HepG2 (cell line): ENCODE measurements around the gene TREX2. TPM values are rescaled to one million over a fixed set of nuclear protein-coding genes. Genes with fewer than 3 reads are reported as not detected.

ENCODE experiments used
- ATAC-seq: fragments of 200-7000 bp; cut with Tn5 transposase; 3 replicates; pipeline ENCODE4 v1.9.1; 2020; ENCODE audit warnings: mild to moderate bottlenecking, moderate library complexity
- BruUV-seq: library from RNA; stranded (reverse); fragments of 400-500 nt; replicated peaks from 2 replicates; lab custom pipeline; 2021; lab: Mats Ljungman, UMichigan
- CTCF ChIA-PET: fragments of 300-600 bp; formaldehyde crosslinking; extraction: SDS; loops from one replicate; lab custom pipeline; 2021; ENCODE audit warnings: low total read pairs, inconsistent platforms, low intra/inter-chr PET ratio; lab: Yijun Ruan, JAX
- POLR2A ChIA-PET: fragments of 350-600 bp; sonication (Branson Sonifier 250); formaldehyde crosslinking; loops from one replicate; lab custom pipeline; 2020; ENCODE audit warnings: antibody characterized with exemption, inconsistent platforms; lab: Yijun Ruan, JAX
- DNase-seq: peaks from one replicate; pipeline ENCODE4 v3.0.0-alpha.2; 2015; ENCODE audit warnings: low spot score
- FAIRE-seq: peaks from 3 replicates; lab custom pipeline; 2011; peaks lifted over from hg19 to GRCh38; lab: Jason Lieb, UNC
- H2AFZ ChIP-seq: one replicate; pipeline ENCODE4 v1.6.1; 2011; ENCODE audit warnings: low read length, inconsistent platforms
- H3K27ac ChIP-seq: fragments of 300-600 bp; 3 replicates; pipeline ENCODE4 v1.8.0; 2011; ENCODE audit warnings: mixed run types, mild to moderate bottlenecking, mixed read lengths, low read length, inconsistent platforms; ENCODE audit not compliant: insufficient read depth; ENCODE audit errors: extremely low read length
- H3K27me3 ChIP-seq, 2 experiments: fragments of 200-600 bp in 1 of 2; 2 replicates in 1 of 2; 3 replicates in 1 of 2; pipeline versions ENCODE4 v1.6.0 to v1.8.0; 2011; ENCODE audit warnings: low read length in 2 of 2, mild to moderate bottlenecking in 2 of 2, moderate library complexity in 2 of 2, inconsistent platforms in 1 of 2; ENCODE audit not compliant: insufficient read depth in 2 of 2, control insufficient read depth in 1 of 2
- H3K36me3 ChIP-seq, 2 experiments: fragments of 200-600 bp in 1 of 2; replicated peaks in 1 of 2; 2 replicates in 1 of 2; 3 replicates in 1 of 2; pipeline versions ENCODE4 v1.5.1 to v1.8.0; 2011; ENCODE audit warnings: low read length in 2 of 2, inconsistent platforms in 1 of 2; ENCODE audit not compliant: insufficient read depth in 2 of 2, control insufficient read depth in 1 of 2
- H3K4me1 ChIP-seq: 2 replicates; pipeline ENCODE4 v1.5.1; 2012; ENCODE audit warnings: low read length, inconsistent platforms; ENCODE audit not compliant: insufficient read depth
- H3K4me2 ChIP-seq: 2 replicates; pipeline ENCODE4 v1.6.0; 2011; ENCODE audit warnings: low read depth, low read length, inconsistent platforms
- H3K4me3 ChIP-seq, 3 experiments: fragments of 200-600 bp in 1 of 3; sonication (generic), shearing (Covaris generic) in 1 of 3; replicated peaks in 1 of 3; 2 replicates each; pipeline ENCODE4 v1.5.1; 2011 to 2016; ENCODE audit warnings: low read length in 3 of 3, inconsistent platforms in 2 of 3, low read depth in 2 of 3, mild to moderate bottlenecking in 2 of 3, control low read depth in 1 of 3, mixed read lengths in 1 of 3; ENCODE audit not compliant: insufficient read depth in 1 of 3
- H3K79me2 ChIP-seq: one replicate; pipeline ENCODE4 v1.6.1; 2011; ENCODE audit warnings: low read length, inconsistent platforms; ENCODE audit not compliant: insufficient read depth
- H3K9ac ChIP-seq: 2 replicates; pipeline ENCODE4 v1.6.0; 2011; ENCODE audit warnings: mild to moderate bottlenecking, low read depth, low read length, inconsistent platforms; ENCODE audit not compliant: insufficient read depth
- H3K9me3 ChIP-seq: 2 replicates; pipeline ENCODE4 v1.5.1; 2012; ENCODE audit warnings: mild to moderate bottlenecking, low read length
- H4K20me1 ChIP-seq: 2 replicates; pipeline ENCODE4 v1.6.0; 2011; ENCODE audit warnings: inconsistent platforms, mild to moderate bottlenecking, low read length, moderate library complexity; ENCODE audit not compliant: insufficient read depth
- FOXO1 ChIP-seq: sonication (generic); formaldehyde crosslinking; IDR thresholded peaks from 2 replicates; pipeline ENCODE4 v1.4.0; 2020; ENCODE audit warnings: missing genetic modification reagents
- HCFC1 ChIP-seq: fragments of 150-350 bp; IDR thresholded peaks from 2 replicates; pipeline ENCODE4 v1.6.1; 2014; ENCODE audit warnings: low read depth, low read length
- HINFP ChIP-seq: sonication (generic); formaldehyde crosslinking; IDR thresholded peaks from 2 replicates; pipeline ENCODE4 v1.4.0; 2020; ENCODE audit warnings: low read depth, mild to moderate bottlenecking, missing genetic modification reagents
- IRX3 ChIP-seq: sonication (generic); formaldehyde crosslinking; IDR thresholded peaks from 2 replicates; pipeline ENCODE4 v1.8.1; 2023; ENCODE audit warnings: mild to moderate bottlenecking, low read depth, missing genetic modification reagents, borderline replicate concordance
- NFIC ChIP-seq: IDR thresholded peaks from 2 replicates; pipeline ENCODE4 v1.6.1; 2012; ENCODE audit warnings: mild to moderate bottlenecking, low read length, inconsistent platforms
- SRSF9 ChIP-seq: fragments of 200-400 bp; formaldehyde crosslinking; IDR thresholded peaks from 2 replicates; pipeline ENCODE4 v1.6.1; 2018; ENCODE audit warnings: borderline replicate concordance, mild to moderate bottlenecking, low read depth, low read length; ENCODE audit not compliant: insufficient read depth, poor library complexity, severe bottlenecking
- ZBTB20 ChIP-seq: sonication (generic); formaldehyde crosslinking; IDR thresholded peaks from 2 replicates; pipeline ENCODE4 v1.8.1; 2023; ENCODE audit warnings: missing genetic modification reagents, low read depth, mild to moderate bottlenecking, borderline replicate concordance
- ZBTB46 ChIP-seq: sonication (generic); formaldehyde crosslinking; IDR thresholded peaks from 2 replicates; pipeline ENCODE4 v1.4.0; 2020; ENCODE audit warnings: mild to moderate bottlenecking, missing genetic modification reagents, borderline replicate concordance
- ZNF124 ChIP-seq: sonication (generic); formaldehyde crosslinking; IDR thresholded peaks from 2 replicates; pipeline ENCODE4 v1.4.0; 2020; ENCODE audit warnings: missing genetic modification reagents
- ZNF580 ChIP-seq: IDR thresholded peaks from 2 replicates; pipeline ENCODE4 v1.6.1; 2016; ENCODE audit warnings: low read depth, borderline replicate concordance
- ZNF678 ChIP-seq: sonication (generic); formaldehyde crosslinking; IDR thresholded peaks from 2 replicates; pipeline ENCODE4 v1.4.0; 2020; ENCODE audit warnings: mild to moderate bottlenecking, missing genetic modification reagents
- ZNF768 ChIP-seq: sonication (generic); formaldehyde crosslinking; IDR thresholded peaks from 2 replicates; pipeline ENCODE4 v1.4.0; 2020; ENCODE audit warnings: missing genetic modification reagents
- WGBS: methylation state at CpG from one replicate; pipeline ENCODE4 v1.1.6; 2017; ENCODE audit warnings: low lambda C conversion rate; 5-methylcytosine and 5-hydroxymethylcytosine counted together
- in situ Hi-C: cut with HindIII; loops from 2 replicates; pipeline ENCODE4 v1.10.0; 2017; ENCODE audit warnings: low pct_unique_long_range_greater_than_20kb; ENCODE audit not compliant: extremely low pct_ligation_motif_present
- intact Hi-C: fragments of 100-400 bp; cut with micrococcal nuclease; formaldehyde crosslinking; loops from one replicate; pipeline ENCODE4 v1.10.0; 2022; ENCODE audit not compliant: unreplicated experiment
- polyA plus RNA-seq, 8 experiments: library from polyadenylated mRNA; depleted of rRNA in 3 of 8; stranded (reverse) in 7 of 8; unstranded in 1 of 8; fragments of >200 nt; fragmentation: Illumina TruSeq in 4 of 8; extraction: Trizol in 4 of 8; gene quantifications; 2 replicates each; pipeline versions ENCODE4 v1.2.1 to v1.2.3, GENCODE V29; 2011 to 2016; ENCODE audit warnings: low read depth in 4 of 8, missing spikeins in 1 of 8, mixed read lengths in 1 of 8; ENCODE audit not compliant: insufficient read depth in 1 of 8
- total RNA-seq, 5 experiments: library from RNA; depleted of rRNA; stranded (reverse); fragments of >200 nt; fragmentation: Illumina TruSeq; extraction: Trizol; gene quantifications; 2 replicates each; pipeline ENCODE4 v1.2.3, GENCODE V29; 2016; ENCODE audit warnings: low read depth in 1 of 5
- TF ChIP-seq, protein P1 (sequence below): sonication (generic); formaldehyde crosslinking; IDR thresholded peaks from 2 replicates; pipeline ENCODE4 v1.4.0; 2020; ENCODE audit warnings: mild to moderate bottlenecking, low read depth, missing genetic modification reagents
- TF ChIP-seq, protein P2 (sequence below): sonication (generic); formaldehyde crosslinking; IDR thresholded peaks from 2 replicates; pipeline ENCODE4 v1.4.0; 2020; ENCODE audit warnings: missing genetic modification reagents, mild to moderate bottlenecking, borderline replicate concordance
- TF ChIP-seq, protein P3 (sequence below): IDR thresholded peaks from 2 replicates; pipeline ENCODE4 v1.6.1; 2016

Gene TREX2
- total and polyA plus RNA-seq, 2 of the 13 experiments (the other 11 are each of a cell fraction or from before 2014, with no cell fraction given) = 0.13 to 0.18 TPM

- no peak overlapping the region for H2AFZ ChIP-seq
- 20% methylated on average over 1 of the region's 35 CpGs for WGBS
- no peaks in the 10 kb centered on the region for H3K9me3 ChIP-seq
- H3K27me3 ChIP-seq = no peaks in the 10 kb centered on the region; a peak in 1 of 5 replicates
- no peaks in the 10 kb centered on the region for H3K79me2 ChIP-seq
- no peak overlapping the region for H3K4me3 ChIP-seq
- no peak overlapping the region for H3K27ac ChIP-seq
- no peak overlapping the region for H3K9ac ChIP-seq
- ATAC-seq (no peak), FAIRE-seq (no peak), DNase-seq (no peak)
- H3K4me1 ChIP-seq = no peaks in the 10 kb centered on the region
- no peaks in the 10 kb centered on the region for H3K36me3 ChIP-seq
- in situ Hi-C loops = no loop called here
- intact Hi-C loops = no loop called here
- no peak for TF ChIP-seq HCFC1
- no peak for TF ChIP-seq SRSF9
- no peak for TF ChIP-seq ZNF124 (CRISPR knock-in tag)
- TF ChIP-seq NFIC = no peak
- TF ChIP-seq, protein P1, sequence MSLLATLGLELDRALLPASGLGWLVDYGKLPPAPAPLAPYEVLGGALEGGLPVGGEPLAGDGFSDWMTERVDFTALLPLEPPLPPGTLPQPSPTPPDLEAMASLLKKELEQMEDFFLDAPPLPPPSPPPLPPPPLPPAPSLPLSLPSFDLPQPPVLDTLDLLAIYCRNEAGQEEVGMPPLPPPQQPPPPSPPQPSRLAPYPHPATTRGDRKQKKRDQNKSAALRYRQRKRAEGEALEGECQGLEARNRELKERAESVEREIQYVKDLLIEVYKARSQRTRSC (CRISPR knock-in tag) = no peak
- no peak for TF ChIP-seq ZNF678 (CRISPR knock-in tag)
- TF ChIP-seq, protein P2, sequence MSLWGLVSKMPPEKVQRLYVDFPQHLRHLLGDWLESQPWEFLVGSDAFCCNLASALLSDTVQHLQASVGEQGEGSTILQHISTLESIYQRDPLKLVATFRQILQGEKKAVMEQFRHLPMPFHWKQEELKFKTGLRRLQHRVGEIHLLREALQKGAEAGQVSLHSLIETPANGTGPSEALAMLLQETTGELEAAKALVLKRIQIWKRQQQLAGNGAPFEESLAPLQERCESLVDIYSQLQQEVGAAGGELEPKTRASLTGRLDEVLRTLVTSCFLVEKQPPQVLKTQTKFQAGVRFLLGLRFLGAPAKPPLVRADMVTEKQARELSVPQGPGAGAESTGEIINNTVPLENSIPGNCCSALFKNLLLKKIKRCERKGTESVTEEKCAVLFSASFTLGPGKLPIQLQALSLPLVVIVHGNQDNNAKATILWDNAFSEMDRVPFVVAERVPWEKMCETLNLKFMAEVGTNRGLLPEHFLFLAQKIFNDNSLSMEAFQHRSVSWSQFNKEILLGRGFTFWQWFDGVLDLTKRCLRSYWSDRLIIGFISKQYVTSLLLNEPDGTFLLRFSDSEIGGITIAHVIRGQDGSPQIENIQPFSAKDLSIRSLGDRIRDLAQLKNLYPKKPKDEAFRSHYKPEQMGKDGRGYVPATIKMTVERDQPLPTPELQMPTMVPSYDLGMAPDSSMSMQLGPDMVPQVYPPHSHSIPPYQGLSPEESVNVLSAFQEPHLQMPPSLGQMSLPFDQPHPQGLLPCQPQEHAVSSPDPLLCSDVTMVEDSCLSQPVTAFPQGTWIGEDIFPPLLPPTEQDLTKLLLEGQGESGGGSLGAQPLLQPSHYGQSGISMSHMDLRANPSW (CRISPR knock-in tag) = no peak
- no peak for TF ChIP-seq ZBTB20 (CRISPR knock-in tag)
- TF ChIP-seq, protein P3, sequence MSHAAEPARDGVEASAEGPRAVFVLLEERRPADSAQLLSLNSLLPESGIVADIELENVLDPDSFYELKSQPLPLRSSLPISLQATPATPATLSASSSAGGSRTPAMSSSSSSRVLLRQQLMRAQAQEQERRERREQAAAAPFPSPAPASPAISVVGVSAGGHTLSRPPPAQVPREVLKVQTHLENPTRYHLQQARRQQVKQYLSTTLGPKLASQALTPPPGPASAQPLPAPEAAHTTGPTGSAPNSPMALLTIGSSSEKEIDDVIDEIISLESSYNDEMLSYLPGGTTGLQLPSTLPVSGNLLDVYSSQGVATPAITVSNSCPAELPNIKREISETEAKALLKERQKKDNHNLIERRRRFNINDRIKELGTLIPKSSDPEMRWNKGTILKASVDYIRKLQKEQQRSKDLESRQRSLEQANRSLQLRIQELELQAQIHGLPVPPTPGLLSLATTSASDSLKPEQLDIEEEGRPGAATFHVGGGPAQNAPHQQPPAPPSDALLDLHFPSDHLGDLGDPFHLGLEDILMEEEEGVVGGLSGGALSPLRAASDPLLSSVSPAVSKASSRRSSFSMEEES = no peak
- TF ChIP-seq IRX3 = no peak
- TF ChIP-seq HINFP = no peak
- no peak for TF ChIP-seq ZBTB46
- TF ChIP-seq ZNF768 = no peak
- no peak for TF ChIP-seq FOXO1
- no peak for TF ChIP-seq ZNF580 (CRISPR knock-in tag)
- POLR2A ChIA-PET = no interaction called here
- CTCF ChIA-PET = no interaction called here
- BruUV-seq = no TSS peak
- no peaks in the 10 kb centered on the region for H4K20me1 ChIP-seq
- no peak overlapping the region for H3K4me2 ChIP-seq
Measured at GRCh38 chrX:153445106-153445855, 575 bp downstream of the TREX2 start.
